Mucosa of gallbladder (tissue), 1 donor: Measurements from ENCODE around the gene COL18A1. TPM values are rescaled to one million over a fixed set of nuclear protein-coding genes. Genes with fewer than 3 reads are reported as not detected.

Experiments used
- DNase-seq: peaks from one replicate; pipeline ENCODE4 v3.0.0-alpha.2; 2020; ENCODE audit warnings: low spot score
- total RNA-seq: library from RNA; stranded (reverse); gene quantifications from one replicate; pipeline ENCODE4 v1.2.1, GENCODE V29; 2021
- donor health status: DM: no; HTN: no; CAD: no.

COL18A1 gene
- total RNA-seq, 1 donor from 2014 or later = 172 TPM

DNA sequence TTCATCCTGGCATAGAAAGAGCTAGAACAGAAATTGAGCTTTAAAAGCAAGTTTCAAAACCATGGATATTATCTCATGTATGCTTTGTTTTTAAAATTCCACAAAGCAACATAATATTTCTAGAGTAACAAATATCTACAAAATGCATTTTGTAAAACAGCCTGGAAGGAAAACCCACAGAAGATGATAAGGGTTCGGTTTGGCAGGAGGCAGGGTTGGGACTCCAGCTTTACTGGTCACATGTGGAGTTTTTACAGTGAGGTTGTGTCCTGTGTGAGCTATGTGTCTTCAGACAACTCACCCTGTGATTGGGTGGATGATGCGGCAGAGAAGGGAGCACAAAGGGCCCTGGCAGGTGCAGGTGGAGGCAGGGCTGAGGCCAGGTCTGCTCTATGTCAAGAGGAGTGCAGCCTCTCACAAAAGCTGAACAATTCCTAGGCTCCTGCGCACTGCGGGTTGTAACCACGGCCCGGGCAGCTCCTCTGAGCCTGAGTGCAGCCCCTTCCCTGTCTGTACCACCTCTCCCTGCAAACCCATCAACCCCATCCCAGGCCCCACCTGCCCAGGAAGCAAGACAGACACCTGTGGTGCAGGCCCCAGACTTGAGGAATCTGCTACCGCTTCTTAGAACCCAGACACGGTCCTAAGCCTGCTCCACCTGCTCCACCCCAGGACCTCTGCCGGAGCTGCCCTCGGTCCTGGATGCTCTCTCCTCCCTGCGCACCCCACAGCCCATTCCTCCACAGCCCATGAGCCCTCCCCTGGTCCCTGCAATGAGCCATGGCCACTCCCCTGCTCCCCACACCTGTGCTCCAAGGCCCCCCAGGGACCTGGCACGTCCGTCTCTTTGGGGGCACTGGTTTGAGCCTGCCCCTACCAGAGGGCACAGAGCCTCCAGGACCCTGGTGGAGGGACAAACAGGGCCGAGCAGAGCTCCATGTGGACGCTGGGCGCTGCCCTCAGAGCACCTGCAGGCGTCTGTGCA, 2.8 kb upstream of the COL18A1 start:
- no peak for DNase-seq

DNA sequence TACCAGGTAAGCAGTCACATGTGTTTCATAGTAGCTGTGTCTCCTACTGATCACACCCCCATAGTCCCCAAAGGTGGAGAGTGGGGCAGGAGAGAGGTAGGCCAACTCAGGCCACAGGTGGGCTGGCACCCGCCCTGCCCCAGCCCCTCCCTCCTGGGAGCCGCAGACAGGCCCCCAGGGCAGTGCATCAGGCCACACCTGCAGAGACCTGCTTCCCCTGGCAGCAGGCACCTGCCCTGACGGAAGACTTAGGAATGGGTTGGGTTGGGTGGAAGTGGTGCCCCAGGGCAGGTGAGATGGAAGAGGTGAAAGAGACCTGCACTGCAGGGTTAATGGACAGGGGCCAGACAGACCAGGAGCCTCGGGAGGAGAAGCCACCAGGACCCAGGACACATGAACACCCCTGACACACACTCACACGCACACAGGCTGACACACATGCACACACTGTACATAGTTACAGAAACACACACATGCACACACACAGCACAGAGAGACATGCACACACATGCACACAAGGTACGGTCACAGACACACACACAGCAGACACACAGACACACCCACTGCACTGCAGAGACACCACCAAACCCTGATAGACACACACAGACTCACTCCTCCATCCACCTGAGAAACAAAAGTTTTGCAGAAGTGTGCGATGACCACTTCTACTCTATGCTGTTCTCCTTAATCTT, 1.7 kb upstream of the COL18A1 start:
- DNase-seq = no peak

DNA sequence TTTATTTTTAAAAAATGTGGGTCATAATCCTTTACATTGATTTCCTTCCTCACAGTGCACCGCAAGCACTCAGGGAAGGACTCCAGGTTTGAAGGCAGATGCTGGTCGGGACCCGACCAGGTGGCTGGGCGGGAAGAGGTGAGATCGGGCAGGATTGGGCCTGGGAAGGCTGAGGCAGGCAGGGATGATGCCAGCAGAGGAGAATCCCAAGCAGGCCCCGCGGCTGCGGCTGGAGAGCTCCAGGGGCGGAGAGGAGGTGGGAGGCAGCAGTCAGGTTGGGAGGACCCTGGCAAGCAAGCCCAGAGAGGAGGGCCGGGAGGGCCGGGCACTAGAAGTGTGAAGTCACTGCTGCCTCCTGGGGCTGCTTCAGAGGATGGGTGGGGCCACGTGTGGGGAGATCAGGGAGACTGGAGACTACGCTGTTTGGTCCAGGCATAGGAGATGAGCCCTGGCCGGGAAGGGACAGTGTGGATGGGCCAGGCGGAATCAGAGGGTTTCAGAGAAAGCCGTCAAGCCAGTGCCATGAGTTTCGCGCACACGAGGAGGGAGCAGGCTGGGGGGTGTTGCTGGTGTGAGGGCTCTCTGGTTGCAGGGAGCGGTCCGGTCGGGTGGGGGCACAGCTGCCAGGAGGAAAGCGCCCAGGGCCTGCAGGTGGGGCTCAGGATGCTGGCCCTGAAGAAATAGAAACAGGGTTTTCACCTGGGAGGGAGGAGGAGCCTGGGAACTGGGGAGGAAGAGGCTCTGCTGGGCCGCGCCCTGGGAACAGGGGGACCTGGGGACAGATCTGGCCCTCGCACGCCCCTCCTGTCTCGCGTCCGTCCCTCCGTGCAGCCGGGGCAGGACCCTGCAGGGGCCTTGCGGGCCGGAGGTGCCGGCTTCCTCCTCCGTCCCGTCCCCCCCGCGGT, 888 bp upstream of the COL18A1 start:
- DNase-seq = no peak

DNA sequence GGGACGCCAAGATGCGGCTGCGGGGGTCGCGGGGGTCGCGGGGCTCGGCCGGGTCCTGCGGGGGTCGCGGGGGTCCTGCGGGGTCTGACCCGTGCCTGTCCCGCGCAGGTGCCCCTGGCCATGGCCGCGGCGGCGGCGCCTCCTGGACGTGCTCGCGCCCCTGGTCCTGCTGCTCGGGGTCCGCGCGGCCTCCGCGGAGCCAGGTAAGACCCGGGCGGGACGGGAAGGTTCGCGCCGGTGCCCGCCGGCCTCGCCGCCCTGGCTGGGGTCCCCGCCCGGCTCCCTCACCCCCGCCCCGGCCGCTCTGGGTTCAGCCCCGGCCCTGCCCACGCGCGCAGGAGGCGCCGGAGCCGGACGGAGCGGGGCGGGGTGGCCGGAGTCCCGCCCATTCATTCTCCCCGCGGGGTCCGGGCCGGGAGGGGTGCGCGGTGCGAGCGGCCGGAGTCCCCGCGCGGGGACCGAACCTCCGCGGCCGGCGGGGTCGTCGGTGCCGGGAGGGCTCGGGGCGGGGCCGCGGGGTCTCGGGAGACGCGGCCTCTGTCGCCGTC, 380 bp downstream of the COL18A1 start:
- peak; percentile 56 for DNase-seq

DNA sequence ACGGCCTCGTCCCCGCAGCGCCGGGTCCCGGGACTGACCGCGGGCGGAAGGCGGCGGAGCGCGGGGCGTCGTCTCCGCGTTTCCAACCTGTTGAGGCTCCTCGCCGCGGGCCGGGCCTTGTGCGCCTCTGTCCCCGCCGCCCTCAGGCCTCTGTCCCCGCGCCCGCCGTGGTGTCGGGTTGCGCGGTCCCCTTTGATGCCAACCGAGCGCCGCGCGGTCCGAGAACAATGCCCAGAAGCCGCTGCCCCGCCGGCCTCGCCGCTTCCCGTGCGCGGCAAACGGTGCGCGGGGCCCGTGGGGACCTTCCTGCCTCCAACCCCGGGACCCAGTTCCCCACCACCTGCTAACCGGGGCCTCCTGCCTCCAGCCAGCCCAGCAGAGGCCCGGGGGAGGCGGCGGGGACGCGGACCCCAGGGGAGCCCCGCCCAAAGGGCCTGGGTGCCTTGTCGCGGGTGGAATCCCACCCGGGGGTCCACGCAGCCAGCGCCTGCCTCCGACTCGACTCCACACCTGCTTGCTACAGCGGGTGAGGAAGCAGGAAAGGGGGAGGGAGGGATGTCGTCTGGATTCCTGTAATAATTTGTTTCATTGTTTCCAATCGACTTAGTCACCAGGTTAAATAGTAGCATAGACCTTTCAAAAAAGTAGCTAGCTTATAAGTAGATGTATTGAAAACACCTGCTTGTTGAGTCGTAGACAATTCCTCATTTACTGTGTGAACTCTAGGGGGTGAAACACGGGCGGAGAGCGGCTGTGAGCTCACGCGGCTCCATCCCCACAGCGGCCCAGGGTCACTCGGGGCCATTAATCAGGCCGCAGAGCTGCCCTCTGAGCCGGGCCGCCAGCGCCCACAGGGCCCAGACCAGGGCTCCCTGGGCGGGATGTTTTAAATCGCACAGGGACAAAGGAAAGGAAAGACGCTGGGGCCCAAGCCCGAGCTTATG, 1.1 kb downstream of the COL18A1 start:
- no peak for DNase-seq

DNA sequence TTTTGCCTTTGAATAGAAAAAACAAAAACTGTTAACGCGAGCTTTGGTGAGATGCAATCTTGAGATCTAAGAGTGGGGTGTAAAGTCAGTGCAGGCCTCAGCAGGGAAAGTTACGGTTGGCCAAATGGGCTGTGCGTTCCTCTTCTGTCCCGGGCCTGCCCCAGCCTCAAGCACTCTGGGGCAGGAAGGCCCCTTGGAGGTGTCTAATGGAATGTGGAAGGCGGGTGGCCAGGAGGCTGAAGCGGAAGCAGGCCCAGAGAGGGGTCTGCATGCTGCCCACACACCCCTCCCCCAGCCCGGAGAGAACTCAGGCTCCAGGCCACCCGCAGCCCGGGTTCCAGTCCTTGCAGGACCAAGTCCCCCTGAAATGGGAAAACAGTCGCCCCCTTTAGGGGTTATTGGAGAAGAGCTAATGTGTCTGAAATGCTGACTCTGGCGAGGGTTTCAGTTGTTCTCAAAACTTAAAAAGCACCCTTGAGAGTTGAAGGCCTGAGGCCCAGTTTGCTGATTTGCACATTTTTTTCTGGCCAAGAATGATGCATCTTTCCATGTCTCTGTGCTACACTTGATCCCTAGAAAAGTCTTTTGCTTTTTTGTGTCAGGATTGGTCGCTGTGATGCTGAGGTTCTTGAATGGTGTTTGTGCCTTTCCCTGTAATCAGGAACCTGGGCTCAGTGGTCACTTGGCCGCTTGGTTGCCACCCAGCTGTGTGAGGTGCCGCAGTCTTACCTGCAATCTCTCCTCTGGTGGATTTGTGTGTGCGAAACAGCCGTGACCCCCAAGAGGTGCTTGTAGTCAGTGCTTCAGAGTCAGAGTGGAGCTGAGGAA, 2.0 kb downstream of the COL18A1 start:
- no peak for DNase-seq

DNA sequence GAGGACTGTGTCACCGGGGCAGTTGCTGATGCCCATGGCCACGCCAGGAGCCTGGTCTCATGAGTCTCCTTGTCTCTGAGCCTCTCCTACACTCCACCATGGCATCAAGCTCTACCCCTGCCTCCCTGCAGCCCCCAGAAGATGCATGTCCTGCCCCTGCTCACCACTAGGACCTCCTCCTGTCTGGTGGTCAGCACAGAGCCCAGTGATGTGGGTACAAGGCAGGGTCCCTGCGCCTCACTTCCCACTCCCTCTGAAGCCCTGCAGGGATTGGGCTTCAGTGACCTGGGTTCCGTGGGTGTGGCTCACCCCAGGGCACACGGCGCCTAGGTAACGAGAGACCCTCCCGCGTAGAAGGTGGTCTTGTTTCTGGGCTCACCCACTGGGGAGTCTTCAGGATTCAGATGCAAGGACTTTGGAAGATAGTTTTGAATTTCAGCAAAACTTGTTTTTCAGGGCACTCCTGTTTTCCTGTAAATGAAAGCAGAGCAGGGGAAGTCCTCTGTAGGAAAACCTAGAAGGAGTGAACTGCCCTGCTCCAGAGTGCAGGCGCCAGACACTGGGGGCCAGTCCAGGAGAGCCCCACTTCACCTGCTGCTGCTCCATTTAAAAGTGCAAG, 2.8 kb downstream of the COL18A1 start:
- DNase-seq = no peak

DNA sequence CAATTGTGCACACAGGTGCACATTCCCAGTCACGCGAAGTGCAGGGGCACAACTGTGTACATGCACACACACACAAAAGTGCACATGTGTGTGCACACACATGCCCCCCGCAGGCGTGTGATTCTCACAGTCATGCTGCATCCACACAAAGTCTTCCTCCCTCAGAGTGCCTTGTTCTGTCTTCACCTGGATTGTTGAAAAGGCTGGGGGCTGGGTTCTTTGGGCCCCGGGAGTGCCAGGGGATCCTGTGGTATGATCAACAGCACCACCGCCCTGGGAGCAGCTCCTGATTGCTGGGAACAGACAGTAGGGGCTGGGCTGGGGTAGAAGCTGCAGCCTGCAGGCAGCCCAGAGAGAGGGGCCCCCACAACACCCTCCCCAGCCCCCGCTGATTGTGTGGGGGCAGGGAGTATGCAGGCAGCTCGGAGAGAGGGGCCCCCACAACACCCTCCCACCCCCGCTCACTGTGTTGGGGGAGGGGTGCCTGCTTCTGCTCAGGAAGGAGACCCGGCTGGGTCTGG, 3.4 kb downstream of the COL18A1 start:
- DNase-seq = no peak

DNA sequence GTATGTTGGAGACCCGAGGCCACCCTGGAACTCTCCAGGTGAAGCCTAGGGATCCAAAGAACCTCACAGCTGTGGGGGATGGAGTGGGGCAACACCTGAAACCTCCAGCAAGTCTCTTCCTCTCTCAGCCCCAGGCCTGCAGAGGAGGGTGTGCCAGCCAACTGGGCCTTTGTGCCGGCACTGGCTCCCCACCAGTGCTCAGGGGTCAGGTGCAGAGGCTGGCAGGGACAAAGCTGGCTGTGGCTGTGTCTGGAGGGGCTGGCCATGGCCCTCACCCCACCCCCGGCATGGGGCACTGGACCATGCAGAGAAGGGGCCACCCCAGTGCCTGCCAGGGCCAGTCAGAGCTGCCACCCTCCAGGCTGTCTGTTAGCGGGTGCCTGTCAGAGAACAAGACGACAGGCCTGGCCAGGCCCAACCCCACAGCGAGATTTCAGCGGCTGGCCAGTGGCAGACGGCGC, 3.9 kb downstream of the COL18A1 start:
- DNase-seq = no peak

DNA sequence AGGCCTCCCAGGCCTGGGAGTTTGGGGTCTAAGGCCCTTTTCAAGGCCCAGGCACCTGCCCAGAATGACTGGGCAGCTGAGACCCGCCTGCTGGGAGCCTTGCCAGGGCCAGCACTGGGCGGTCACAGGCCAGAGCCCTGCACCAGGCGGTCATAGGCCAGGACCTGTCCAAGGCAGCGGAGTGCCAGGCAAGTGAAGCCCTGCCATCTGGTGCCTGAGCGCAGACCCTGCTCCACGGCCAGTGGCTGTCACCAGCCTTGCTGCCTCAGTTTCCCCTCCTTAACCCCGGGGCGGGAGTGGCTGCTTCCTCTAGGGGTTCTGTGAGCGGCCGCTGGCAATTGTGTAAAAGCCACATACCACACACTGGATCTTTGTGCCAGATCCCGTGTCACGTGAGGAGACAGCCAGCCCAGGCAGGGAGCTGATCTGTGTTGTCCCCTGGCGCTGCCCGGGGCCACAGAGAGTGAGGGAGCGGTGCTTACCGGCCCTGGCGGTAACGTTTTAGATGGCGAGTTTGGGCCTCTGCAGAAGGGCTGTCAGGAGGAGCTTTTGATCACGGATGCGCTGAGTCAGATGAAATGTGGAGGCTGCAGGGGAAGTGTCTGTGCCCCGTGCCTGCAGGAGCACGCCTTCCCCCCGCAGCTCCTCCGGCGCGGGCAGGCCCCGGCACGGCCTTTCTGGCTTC, 4.6 kb downstream of the COL18A1 start:
- no peak for DNase-seq

DNA sequence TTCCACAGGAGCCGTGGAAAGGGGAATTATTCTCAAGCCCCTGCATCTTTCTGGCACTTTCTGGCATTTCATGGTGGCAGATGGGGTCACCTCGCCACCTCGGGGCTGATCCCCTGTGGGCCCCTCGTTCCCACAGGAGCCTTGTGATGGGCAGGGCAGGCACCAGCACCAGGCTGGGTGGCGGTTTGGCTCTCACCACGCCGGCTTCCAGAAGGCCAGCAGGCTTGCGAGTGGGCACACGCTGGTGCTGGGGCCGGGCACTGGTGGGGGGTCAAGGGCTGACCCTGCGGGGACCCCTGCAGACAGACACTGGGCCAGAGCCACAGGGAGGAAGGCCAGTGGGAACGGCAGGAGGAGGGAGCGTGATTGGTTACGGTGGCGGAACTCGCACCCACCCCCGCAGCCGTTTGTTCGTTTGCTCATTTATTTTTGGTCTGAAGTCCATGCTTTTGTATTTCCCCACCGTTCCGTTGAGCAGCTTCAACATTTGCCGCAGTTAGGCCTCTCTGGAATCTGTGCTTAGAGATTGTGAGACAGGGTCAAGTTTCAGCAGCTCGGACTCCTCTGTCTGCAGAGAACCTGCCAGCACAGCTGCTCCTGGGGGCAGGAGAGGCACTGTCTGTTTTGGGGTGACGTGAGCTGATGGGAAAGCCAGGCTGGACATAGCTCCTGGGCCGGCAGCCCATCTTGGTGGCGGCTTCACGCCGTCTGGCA, 5.3 kb downstream of the COL18A1 start:
- no peak for DNase-seq

DNA sequence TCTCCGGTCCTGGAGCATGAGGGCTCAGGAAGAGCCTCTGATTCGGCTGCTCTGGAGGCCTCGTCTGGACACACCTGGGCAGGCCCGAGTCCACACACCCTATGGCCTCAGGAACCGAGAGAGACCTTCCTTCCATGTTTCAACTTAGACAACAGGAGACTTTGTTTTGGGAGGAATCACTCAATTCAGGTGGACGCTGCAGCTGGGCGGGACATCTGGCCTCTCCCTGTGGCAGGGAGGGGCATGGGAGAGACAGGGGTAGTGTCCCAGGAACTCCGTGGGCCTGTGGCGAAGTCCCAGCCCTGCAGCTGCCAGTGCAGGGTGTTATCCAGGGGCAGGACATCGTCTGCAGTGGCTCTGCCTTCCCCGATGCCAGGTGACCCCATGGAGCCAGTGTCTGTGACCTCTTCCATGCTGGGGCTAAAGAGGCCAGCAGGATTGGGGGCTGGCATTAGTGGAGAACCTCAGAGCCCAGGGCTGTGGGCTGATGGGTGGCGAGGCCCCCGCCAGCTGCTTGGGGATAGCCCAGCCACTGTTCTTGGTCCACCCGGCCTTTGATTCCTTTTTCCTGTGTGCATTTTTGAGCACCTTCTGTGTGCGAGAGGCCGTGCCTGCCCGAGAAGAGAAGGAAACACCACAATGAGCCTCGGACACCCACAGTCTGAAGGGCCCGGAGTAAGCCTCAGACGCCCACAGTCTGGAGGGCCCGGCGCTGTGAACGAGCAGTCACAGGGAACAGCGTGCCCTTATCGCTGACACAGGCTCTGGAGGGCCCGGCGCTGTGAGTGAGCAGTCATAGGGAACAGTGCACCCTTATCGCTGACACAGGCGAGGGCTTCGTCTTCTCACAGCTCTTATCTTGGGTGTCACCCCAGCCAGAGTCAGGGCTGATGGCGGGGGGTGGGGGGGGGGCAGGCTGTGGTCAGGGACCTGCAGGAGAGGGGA, 6.2 kb downstream of the COL18A1 start:
- no peak for DNase-seq

DNA sequence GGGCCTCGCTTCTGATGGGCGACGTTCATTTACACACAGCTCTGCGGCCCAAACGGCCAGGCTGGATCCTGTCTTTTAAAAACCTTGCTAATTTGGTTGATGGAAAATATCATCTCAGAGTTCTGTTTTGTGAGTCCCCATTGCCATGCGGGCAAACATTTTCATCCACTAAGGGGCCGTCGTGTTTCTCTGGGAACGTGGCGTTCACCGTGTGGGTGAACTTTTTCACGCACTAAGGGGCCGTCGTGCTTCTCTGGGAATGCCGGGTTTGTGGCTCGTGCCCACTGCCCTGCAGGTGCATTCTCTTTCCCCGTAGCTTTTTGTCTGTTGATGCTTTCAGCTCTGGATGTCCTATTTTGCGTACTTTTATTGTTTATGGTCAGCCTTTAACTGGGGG, 6.8 kb downstream of the COL18A1 start:
- no peak for DNase-seq

DNA sequence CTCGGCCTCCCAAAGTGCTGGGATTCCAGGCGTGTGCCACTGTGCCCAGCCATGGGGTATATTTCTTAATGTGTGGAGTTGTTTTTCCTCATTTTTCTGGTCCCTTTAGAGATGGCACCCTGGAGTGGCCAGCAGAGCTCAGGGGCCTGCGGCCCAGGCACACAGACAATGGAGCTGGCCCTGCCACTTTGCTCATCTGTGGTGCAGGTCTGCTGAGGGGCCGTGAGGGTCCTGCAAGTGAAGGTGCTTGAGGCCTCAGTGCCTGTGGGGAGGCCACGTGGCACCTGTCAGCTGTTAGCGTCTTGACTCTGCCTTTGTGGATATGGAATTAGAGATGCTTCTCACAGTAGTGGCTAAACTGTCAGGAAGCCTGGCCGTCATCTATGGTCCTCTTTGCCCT, 7.5 kb downstream of the COL18A1 start:
- DNase-seq = no peak

DNA sequence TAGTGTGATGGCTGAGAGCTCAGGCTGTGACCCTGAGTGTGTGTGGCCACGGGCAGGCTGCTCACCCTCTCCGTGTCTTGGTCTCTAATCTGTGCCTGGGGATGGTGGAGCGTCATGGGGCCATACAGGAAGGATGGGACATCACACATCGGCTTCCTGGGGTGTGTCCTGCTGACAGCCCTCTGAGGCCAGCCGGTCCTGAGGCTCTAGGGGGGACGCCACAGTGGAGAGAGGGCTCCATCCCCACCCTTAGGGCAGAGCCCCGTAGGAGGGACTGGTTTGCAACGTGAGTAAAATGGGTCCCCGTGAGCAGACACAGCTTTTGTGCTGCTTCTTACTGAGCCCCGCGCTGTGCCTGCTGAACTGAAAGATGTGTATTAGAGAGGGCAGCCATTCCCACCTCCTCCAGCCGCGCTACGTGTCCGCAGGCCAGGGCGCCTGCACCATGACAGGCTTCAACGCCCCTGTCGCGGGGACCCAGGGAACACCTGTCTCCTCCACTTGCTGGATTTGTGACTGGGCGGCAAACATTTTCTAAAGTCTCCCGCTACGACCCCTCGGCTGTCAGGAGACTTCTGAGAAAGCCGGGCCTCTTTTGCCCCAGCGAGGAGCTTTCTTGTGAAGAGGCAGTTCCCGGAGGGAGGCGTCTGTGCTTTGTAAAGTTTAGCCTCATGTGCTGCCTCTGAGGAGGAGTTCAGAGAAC, 8.1 kb downstream of the COL18A1 start:
- DNase-seq = no peak

DNA sequence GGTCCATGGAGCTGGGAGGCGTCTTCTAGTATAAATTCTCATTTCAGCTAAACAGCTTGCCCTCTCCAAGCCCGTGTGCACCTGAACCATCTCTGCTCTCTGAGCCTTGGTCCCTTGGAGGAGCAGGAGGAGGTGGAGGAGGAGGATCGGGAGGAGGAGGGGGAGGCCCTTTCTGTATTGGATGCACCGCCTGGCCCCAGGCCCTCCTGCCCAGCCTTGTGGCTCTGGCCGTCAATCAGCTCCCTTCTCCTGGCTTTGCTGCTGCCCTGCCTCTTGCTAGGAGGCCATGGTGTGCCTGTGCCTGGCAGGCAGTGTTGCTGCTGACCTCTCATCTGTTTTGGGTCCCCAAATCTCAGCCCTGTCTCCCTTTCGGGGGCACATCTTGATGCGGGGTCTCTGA, 9.0 kb downstream of the COL18A1 start:
- no peak for DNase-seq
